Nephron (organoid): ENCODE results near the gene SH3TC1.

Source experiments
- H3K27ac Mint-ChIP-seq, 3 experiments: 2 replicates each; pipeline ENCODE4 v1.8.0; 2020; ENCODE audit warnings: mixed read lengths in 3 of 3, mild to moderate bottlenecking in 2 of 3, moderate library complexity in 1 of 3
- H3K27me3 Mint-ChIP-seq: 2 replicates; pipeline ENCODE4 v1.8.0; 2021; ENCODE audit warnings: low read depth, mild to moderate bottlenecking, moderate library complexity, mixed read lengths
- H3K36me3 Mint-ChIP-seq: 2 replicates; pipeline ENCODE4 v1.8.0; 2020; ENCODE audit warnings: low read depth, mixed read lengths
- H3K4me1 Mint-ChIP-seq: 2 replicates; pipeline ENCODE4 v1.8.0; 2020; ENCODE audit warnings: mixed read lengths
- H3K4me3 Mint-ChIP-seq, 3 experiments: 2 replicates each; pipeline ENCODE4 v1.8.0; 2020; ENCODE audit warnings: mild to moderate bottlenecking in 3 of 3, mixed read lengths in 3 of 3, moderate library complexity in 2 of 3
- H3K9me3 Mint-ChIP-seq: 2 replicates; pipeline ENCODE4 v1.8.0; 2020; ENCODE audit warnings: mixed read lengths
- TF ChIP-seq, protein P1 (sequence below), 3 experiments: fragments of 200-600 bp; sonication (generic); IDR thresholded peaks; one replicate each; pipeline ENCODE4 v1.5.0; 2021; ENCODE audit warnings: antibody characterized with exemption in 3 of 3; ENCODE audit not compliant: unreplicated experiment in 3 of 3

The SH3TC1 gene

DNA sequence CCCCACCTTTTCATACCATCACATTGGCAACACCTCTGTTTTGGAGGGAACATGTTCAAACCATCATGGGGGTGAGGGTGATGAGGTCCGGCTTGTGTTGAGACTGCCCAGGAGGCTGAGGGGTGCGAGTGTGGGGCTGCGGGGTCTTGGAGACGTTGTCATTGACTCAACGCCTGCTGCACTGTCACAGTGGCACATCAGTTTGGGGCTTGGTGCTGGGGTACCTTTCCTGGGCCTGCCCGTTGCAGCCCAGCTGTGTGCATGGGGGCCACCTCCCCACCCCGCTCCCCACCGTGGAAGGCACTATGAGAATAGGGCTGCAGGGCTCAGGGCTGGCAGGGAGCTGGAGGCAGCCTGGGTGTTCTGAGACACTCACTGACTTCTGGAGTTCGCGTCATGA lies 72.7 kb downstream of the SH3TC1 start:
- H3K36me3 Mint-ChIP-seq: no peaks in the 10 kb centered on the region
- H3K4me3 Mint-ChIP-seq: peak overlapping the region in 2 of 3 experiments; percentile 77 to 84
- H3K4me1 Mint-ChIP-seq: peaks cover 56% of the 10 kb centered on the region
- H3K27me3 Mint-ChIP-seq: peaks cover 28% of the 10 kb centered on the region
- H3K27ac Mint-ChIP-seq: peak overlapping the region in 2 of 3 experiments; percentile 78 to 91
- TF ChIP-seq, protein P1, sequence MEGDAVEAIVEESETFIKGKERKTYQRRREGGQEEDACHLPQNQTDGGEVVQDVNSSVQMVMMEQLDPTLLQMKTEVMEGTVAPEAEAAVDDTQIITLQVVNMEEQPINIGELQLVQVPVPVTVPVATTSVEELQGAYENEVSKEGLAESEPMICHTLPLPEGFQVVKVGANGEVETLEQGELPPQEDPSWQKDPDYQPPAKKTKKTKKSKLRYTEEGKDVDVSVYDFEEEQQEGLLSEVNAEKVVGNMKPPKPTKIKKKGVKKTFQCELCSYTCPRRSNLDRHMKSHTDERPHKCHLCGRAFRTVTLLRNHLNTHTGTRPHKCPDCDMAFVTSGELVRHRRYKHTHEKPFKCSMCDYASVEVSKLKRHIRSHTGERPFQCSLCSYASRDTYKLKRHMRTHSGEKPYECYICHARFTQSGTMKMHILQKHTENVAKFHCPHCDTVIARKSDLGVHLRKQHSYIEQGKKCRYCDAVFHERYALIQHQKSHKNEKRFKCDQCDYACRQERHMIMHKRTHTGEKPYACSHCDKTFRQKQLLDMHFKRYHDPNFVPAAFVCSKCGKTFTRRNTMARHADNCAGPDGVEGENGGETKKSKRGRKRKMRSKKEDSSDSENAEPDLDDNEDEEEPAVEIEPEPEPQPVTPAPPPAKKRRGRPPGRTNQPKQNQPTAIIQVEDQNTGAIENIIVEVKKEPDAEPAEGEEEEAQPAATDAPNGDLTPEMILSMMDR (IDR thresholded peaks at IDR 0.05; ENCODE audit: unreplicated experiment in 3 of 3): no peak
- H3K9me3 Mint-ChIP-seq: no peaks in the 10 kb centered on the region

DNA sequence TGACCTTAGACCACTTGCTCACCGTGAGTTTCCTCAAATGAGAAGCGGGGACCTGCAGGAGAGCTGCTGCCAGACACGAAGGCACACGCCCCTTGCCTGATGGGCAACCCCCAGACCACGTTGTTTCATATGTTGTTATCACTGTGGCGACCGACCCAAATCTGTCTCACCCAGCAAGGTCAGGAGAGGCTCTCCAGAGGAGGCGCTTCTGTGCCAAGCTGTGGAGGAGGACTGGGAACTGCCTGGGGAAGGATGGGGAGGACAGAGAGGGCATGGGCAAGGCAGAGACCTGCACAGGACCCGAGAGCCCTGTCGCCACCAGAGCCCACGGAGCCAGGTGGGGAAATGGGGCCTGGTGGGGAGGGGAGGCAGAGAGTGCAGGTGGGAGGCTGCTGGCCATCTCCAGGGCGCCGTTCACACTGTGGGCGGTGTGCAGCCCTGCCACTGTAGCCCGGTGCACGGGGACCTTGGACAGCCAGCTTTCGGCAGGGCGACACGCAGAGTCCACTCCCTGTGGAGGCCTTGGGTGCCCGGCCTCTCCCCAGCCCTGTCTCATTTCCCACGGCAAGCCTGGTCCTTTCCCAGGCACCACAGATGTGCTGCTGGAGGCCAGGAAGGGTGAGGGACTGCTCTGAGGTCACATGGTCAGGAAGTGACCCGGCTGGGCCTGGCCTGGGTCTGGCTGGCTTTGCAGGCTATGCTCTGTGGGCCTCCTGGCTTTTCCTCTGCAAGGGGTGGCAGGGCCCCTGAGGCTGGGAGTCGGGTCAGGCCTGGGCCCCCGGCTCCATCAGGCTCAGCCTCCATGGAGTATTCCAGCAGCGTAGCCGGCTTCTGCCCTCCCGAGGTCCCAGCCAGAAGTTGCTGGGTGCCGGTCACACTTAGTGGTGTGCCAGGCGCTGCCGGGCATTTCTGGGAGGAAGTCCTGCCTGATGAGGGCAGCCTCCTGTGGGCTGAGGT lies 73.7 kb downstream of the SH3TC1 start:
- peak overlapping the region; percentile 67 to 93 (median 74) for H3K27ac Mint-ChIP-seq
- H3K4me3 Mint-ChIP-seq: peak overlapping the region in 2 of 3 experiments; percentile 48 to 56
- H3K27me3 Mint-ChIP-seq: peaks cover 28% of the 10 kb centered on the region
- no peaks in the 10 kb centered on the region for H3K36me3 Mint-ChIP-seq
- no peaks in the 10 kb centered on the region for H3K9me3 Mint-ChIP-seq
- TF ChIP-seq, protein P1 (IDR thresholded peaks at IDR 0.05; ENCODE audit: unreplicated experiment in 3 of 3): no peak
- peaks cover 58% of the 10 kb centered on the region for H3K4me1 Mint-ChIP-seq

DNA sequence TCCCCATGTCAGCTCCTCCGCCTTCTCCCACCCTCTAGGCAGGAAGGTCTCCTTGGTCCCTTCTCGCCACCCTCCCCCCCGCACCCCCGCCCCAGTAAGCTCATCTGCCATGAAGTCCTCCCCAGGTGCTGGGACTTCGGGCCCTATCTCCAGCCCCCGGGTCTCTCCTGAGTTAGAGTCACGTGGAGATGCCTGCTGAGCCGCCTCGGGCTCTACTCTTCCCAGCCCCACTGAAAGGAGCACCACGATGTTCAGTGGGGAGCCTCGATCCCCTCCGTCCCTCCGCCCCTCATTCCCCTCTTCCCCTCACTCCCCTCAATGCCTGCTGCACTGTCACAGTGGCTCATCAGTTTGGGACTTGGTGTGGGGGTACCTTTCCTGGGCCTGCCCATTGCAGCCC lies 74.4 kb downstream of the SH3TC1 start:
- Mint-ChIP-seq H3K36me3 (no peaks in the 10 kb centered on the region), H3K4me3 (no peak overlapping the region), H3K27ac (peak overlapping the region; percentile 73 to 93 (median 86)), H3K9me3 (no peaks in the 10 kb centered on the region), H3K4me1 (peaks cover 63% of the 10 kb centered on the region), H3K27me3 (peaks cover 25% of the 10 kb centered on the region)
- TF ChIP-seq, protein P1 (IDR thresholded peaks at IDR 0.05; ENCODE audit: unreplicated experiment in 3 of 3): no peak

DNA sequence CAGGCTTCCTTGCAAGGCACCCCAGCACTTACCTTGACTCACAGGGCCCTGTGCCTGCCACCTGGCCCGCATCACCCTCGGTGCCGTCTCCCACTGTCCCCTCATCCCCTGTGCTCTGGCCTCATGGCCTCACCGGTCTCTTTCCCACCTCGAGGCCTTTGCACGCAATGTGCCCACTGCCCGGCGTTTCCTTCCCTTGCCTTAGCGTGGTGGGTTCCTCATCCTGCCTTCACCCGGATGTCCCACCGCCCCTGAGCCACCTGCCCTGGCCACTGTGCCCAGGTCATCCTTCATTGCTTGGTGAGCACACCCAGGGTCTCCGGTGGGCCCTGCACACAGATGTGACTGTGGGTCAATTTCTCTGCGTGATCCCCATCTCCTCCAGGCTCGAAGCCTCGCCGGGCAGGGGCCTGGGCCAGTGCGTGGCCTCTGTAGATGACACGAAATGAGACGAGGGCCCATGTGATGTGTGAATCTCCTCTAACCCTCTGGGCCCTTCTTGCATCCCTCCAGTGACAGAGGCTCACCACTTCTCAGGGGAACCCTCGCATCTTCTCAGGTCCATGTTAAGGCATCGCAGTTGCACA lies 75.1 kb downstream of the SH3TC1 start:
- H3K4me1 Mint-ChIP-seq: peaks cover 62% of the 10 kb centered on the region
- H3K27me3 Mint-ChIP-seq: peaks cover 18% of the 10 kb centered on the region
- no peaks in the 10 kb centered on the region for H3K9me3 Mint-ChIP-seq
- peak overlapping the region; percentile 86 to 97 (median 93) for H3K27ac Mint-ChIP-seq
- TF ChIP-seq, protein P1 (IDR thresholded peaks at IDR 0.05; ENCODE audit: unreplicated experiment in 3 of 3): no peak
- no peaks in the 10 kb centered on the region for H3K36me3 Mint-ChIP-seq
- H3K4me3 Mint-ChIP-seq: peak overlapping the region; percentile 9 to 41 (median 37)

DNA sequence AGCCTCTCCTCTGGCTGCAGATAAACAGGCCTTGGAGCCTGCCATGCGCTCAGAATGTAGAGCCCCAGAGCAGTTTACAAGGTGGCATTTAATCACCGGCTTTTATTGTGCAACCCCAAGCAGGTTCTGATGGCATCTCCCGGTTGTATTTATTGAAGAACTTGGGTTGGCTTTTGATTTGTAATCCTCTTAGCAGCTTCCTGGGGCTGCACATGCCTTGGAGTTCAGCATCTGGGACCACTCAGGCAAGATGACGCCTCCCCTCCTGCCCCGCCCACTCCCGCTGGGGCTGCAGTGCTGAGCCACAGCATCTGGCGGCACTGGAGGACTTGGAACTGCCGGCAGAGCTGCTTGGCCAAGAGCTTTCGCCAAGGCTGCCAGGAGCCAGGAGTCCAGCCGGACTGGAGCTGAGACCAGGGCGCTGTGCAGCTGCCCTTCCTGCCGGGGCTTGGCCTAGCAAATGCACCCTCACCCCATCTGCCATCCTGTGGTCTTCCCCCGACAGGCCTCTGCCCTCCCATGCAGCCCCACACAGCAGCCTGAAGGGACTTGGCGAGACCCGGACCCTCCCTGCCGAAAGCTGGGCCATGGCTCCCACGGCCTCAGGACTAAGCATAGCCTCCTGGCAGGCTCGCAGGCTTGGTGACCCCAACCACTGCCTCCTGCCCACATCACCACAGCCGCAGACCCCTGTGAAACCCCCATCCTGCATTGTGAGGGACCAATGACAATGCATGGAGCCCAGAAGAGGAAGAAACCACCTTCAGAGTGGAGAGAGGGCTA lies 75.9 kb downstream of the SH3TC1 start:
- Mint-ChIP-seq H3K27ac (peak overlapping the region; percentile 86 to 97 (median 93)), H3K36me3 (no peaks in the 10 kb centered on the region), H3K4me3 (peak overlapping the region; percentile 2 to 68 (median 30)), H3K9me3 (no peaks in the 10 kb centered on the region), H3K27me3 (peaks cover 20% of the 10 kb centered on the region), H3K4me1 (peaks cover 67% of the 10 kb centered on the region)
- TF ChIP-seq, protein P1 (IDR thresholded peaks at IDR 0.05; ENCODE audit: unreplicated experiment in 3 of 3): peak; percentile 31 to 59 (median 37)
